Sigmoid colon (tissue), 3 donors: ENCODE data around the gene MALL.
"Not testable (repeated sequence)": the region's sequence is repeated elsewhere in the genome, so short reads cannot be mapped to it uniquely, and the experiment has no call there.

Experiments used
- POLR2A ChIP-seq, 2 donors: fragments of 450-650 bp; IDR thresholded peaks; one replicate each; pipeline ENCODE4 v1.6.1; 2016; ENCODE audit warnings: antibody characterized with exemption in 2 of 2, mild to moderate bottlenecking in 2 of 2, moderate library complexity in 2 of 2
- TF ChIP-seq, protein P1 (sequence below), 4 experiments: fragments of 450-650 bp in 3 of 4; fragments of 200-600 bp in 1 of 4; IDR thresholded peaks; one replicate each; pipeline ENCODE4 v1.5.1; 2016 to 2019; ENCODE audit warnings: antibody characterized with exemption in 4 of 4, mild to moderate bottlenecking in 3 of 4, moderate library complexity in 2 of 4

DNA sequence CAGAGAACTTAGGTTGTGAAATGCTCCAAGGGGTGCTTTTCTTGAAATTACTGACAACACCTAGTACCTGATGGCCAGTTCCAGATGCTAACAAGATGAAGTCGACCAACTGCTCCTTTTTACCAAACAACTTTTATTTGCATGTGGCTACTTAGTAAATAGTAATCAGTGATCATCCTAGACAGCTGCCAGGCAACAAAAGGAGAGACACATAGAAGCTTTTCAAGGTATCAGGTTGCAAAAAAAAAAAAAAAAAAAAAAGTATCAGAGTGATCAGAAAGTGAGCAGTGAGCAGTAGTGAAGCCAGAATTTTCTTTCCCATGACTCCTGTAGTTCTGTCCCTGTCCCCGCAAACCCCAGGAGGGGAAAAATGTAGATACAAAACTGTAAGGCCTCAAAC lies 31.9 kb downstream of the MALL start:
- not testable (repeated sequence) for TF ChIP-seq POLR2A (IDR thresholded peaks at IDR 0.05)
- TF ChIP-seq, protein P1, sequence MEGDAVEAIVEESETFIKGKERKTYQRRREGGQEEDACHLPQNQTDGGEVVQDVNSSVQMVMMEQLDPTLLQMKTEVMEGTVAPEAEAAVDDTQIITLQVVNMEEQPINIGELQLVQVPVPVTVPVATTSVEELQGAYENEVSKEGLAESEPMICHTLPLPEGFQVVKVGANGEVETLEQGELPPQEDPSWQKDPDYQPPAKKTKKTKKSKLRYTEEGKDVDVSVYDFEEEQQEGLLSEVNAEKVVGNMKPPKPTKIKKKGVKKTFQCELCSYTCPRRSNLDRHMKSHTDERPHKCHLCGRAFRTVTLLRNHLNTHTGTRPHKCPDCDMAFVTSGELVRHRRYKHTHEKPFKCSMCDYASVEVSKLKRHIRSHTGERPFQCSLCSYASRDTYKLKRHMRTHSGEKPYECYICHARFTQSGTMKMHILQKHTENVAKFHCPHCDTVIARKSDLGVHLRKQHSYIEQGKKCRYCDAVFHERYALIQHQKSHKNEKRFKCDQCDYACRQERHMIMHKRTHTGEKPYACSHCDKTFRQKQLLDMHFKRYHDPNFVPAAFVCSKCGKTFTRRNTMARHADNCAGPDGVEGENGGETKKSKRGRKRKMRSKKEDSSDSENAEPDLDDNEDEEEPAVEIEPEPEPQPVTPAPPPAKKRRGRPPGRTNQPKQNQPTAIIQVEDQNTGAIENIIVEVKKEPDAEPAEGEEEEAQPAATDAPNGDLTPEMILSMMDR (IDR thresholded peaks at IDR 0.05) = not testable (repeated sequence)
